ENCODE data around the gene ZMYND15.

ZMYND15 gene

GRCh38 chr17:4716081-4716480 is 23.6 kb upstream of the ZMYND15 start:
- no peak for DNase-seq (ENCODE audit: low read depth)

DNA sequence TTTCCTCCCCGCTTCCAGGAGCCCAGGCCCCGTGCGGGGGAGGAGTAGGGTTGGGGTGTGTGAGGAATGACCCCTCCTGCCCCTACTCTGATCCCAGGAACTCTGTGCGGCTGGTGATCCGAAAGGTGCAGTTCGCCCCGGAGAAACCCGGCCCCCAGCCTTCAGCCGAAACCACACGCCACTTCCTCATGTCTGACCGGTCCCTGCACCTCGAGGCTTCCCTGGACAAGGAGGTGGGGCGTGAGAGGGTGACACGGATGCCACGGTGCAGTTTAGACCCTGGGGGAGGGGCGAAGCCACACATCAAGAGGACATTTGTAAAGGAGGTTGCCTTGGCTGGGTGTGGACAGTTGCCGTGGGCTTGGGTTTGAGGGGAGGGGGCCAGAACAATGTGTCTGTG is 21.8 kb upstream of the ZMYND15 start:
- no peak for DNase-seq (ENCODE audit: low read depth)

DNA sequence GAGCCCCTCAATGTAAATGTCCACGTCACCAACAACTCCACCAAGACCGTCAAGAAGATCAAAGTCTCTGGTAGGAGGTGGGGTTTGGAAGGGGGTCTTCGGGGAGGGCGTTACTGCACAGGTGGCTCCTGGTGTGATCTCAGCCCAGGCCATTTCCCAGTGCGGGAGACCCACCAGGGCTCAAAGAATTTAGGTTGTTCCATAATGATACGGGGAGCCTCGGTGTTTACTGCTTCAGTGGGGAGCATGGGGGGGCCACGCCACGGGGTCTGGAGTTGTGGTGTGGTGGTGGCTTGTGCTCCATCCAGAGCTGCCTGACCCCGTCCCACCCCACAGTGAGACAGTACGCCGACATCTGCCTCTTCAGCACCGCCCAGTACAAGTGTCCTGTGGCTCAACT is 21.4 kb upstream of the ZMYND15 start:
- DNase-seq (ENCODE audit: low read depth): no peak

- DNase-seq (ENCODE audit: low read depth): no peak
These were observed 20.5 kb upstream of the ZMYND15 start for GRCh38 chr17:4719146-4719545.

DNA sequence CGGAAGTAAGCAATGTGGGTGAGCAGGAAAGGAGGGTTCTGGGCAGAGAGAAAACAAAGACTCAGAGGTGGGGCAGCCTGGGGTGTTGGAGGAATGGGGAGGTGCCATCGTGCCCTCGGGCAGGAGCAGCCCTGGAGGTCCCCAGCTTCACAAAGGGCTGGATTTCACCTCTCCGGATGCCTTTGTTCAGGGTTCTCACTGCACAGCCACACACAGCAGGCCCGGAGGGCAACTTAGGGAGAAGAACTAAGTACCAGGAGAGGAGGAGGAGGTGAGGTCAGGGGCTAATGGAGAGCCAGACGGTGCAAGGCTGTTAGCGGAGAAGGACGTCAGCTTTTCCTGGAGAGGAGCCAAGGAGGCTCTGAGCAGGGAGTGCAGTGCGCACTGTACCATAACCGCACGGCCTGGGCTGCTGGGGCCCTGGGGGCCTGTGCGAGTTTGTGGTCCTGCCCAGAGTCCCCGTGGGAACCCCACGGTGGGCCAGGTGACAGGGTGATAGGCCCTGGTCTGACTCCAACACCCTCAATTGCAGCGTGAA is 19.9 kb upstream of the ZMYND15 start:
- DNase-seq (ENCODE audit: low read depth): no peak

DNA sequence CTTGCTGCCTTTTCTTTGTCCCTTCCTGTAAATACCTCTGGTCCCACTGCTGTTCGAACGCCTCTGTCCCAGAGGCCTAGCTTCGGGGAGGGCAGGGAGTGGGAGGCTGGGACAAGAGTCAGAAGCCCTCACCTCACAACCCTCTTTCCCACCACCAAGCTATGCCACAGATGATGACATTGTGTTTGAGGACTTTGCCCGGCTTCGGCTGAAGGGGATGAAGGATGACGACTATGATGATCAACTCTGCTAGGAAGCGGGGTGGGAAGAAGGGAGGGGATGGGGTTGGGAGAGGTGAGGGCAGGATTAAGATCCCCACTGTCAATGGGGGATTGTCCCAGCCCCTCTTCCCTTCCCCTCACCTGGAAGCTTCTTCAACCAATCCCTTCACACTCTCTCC is 18.8 kb upstream of the ZMYND15 start:
- DNase-seq (ENCODE audit: low read depth): no peak

DNA sequence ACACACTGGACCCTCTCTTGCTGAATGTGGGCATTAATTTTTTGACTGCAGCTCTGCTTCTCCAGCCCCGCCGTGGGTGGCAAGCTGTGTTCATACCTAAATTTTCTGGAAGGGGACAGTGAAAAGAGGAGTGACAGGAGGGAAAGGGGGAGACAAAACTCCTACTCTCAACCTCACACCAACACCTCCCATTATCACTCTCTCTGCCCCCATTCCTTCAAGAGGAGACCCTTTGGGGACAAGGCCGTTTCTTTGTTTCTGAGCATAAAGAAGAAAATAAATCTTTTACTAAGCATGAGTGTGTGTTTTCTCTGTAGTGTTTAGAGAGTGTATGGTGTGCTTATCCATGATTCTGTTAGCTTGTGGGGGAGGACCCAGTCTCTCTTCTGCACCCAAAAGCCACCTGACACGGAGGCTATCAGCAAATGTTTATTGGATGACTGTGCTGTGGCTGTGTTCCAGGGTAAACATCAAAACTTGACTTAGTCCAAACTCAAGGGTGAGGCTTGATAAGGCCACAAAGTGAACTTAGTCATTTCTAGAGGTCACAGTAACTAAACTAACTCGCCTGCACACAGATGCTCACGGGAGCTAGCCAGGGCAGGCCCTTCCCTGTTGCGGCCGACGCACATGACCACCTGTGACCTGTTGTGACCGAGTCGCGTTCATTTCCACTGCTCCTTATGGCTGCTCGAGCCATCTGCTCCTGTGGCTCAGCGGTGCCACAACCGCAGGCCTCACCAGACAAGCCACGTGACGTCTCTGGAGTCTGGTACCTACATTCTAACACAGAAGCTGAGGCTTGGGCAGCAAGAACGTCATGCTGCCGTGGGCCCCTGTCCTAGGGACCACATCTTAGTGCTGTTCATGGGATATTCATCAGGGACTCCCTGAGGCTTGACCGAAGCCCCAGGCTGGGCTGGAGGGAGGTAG is 18.2 kb upstream of the ZMYND15 start:
- no peak for DNase-seq (ENCODE audit: low read depth)

- DNase-seq (ENCODE audit: low read depth): no peak
These were observed 16.9 kb upstream of the ZMYND15 start for GRCh38 chr17:4722678-4723240.

DNA sequence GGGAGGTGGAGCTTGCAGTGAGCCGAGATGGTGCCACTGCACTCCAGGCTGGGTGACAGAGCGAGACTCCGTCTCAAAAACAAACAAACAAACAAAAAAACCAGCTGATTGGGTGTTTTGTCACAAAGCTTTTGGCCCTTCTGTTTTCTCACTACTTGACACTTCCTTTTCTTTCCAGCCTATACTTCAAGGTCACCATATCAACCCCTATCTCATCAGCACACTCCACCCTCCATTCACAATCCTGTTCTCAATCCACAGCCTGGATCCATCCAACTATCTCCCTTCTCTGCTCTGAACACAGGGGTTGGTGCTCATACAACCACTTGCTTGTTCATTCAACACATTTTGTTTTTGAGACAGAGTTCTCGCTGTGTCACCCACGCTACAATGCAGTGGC is 15.0 kb upstream of the ZMYND15 start:
- DNase-seq (ENCODE audit: low read depth): no peak

- DNase-seq (ENCODE audit: low read depth): no peak
These were observed 13.9 kb upstream of the ZMYND15 start for GRCh38 chr17:4725646-4726310.

DNA sequence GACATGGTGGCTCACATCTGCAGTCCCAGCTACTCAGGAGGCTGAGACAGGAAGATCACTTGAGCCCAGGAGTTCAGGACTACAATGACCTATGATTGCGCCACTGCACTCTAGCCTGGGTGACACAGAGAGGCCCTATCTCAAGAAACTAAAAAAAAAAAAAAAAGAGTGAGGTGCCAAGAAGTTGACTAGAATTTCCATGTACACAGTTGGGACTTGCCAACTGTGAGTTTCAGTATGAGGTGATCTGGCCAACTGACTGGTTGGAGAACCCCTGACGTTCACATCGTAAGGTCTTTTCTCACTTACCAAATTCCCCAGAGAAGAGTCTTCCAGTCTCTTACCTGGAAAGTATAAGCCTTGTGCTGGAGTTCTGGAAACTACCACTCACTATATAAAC is 11.5 kb upstream of the ZMYND15 start:
- DNase-seq (ENCODE audit: low read depth): no peak

GRCh38 chr17:4733073-4733531 is 6.5 kb upstream of the ZMYND15 start:
- no peak for DNase-seq (ENCODE audit: low read depth)

GRCh38 chr17:4734857-4735475 is 4.7 kb upstream of the ZMYND15 start:
- DNase-seq (ENCODE audit: low read depth): no peak

GRCh38 chr17:4735876-4736651 is 3.6 kb upstream of the ZMYND15 start:
- no peak for DNase-seq (ENCODE audit: low read depth)

GRCh38 chr17:4738136-4739121 is 1.2 kb upstream of the ZMYND15 start:
- no peak for DNase-seq (ENCODE audit: low read depth)

GRCh38 chr17:4740025-4740351 is 355 bp downstream of the ZMYND15 start:
- DNase-seq (ENCODE audit: low read depth): no peak

DNA sequence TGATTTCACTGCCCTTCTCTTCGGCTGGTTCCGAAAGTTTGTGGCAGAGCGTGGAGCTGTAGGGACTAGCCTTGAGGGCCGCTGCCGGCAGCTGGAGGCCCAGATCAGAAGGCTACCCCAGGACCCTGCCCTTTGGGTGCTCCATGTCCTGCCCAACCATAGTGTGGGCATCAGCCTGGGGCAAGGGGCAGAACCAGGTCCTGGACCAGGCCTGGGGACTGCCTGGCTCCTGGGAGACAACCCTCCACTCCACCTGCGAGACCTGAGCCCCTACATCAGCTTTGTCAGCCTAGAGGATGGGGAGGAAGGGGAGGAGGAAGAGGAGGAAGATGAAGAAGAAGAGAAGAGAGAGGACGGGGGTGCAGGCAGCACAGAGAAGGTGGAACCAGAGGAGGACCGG is 951 bp downstream of the ZMYND15 start:
- no peak for DNase-seq (ENCODE audit: low read depth)

DNA sequence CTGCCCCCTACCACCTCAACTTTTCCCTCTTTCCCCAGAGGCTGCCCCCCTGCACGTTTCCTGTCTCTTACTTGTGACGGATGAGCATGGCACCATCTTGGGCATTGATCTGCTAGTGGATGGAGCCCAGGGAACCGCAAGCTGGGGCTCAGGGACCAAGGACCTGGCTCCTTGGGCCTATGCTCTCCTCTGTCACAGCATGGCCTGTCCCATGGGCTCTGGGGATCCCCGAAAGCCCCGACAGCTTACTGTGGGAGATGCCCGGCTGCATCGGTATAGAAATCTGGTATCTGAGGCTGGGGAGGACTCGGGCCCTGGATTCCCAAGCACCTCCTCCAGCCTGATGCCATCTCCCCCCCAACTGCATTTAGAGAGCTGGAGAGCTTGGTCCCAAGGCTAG is 1.9 kb downstream of the ZMYND15 start:
- DNase-seq (ENCODE audit: low read depth): no peak

DNA sequence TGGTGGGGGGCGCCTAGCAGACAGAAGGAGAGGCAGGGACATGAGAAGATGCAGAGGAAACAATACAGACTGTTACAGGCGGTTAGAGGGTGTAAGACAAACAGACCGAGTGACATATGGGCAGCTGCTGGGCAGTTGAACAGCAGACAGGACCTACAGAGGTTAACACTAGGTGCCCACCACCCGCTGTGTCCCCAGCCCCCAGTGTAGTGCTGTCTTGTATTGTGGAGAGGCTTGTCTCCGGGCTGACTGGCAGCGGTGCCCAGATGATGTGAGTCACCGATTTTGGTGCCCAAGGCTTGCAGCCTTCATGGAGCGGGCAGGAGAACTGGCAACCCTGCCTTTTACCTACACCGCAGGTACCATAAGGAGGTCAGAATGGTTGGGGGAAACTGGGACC is 2.5 kb downstream of the ZMYND15 start:
- DNase-seq (ENCODE audit: low read depth): no peak

DNA sequence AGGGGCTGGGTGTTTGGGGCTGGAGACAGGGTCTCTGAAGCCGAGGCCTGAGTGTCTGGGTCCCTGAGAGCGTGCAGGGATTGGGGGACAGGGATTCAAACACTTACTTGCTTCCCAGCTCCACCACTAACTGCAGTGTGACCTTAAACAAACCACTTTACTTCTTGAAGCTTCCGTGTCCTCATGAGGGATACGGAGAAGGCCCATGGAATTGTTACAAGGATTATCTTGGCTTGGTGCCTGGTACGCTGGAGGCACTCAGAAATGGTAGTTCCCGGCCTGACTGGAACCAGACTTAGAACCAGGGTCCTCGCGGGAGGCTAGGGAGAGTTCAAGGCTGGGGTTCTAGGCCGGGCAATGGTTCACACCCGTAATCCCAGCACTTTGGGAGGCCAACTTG is 3.0 kb downstream of the ZMYND15 start:
- DNase-seq (ENCODE audit: low read depth): no peak
